ENCODE data around the gene AQP12B.

- TF ChIP-seq POLR2A (IDR thresholded peaks at IDR 0.05; ENCODE audit: low read length) (no peak), GATA1 (IDR thresholded peaks at IDR 0.05; ENCODE audit: low read depth, low read length) (no peak)
Observed at GRCh38 chr2:240630771-240631547, 51.7 kb downstream of the AQP12B start.
